ENCODE measurements around the gene GUCD1. TPM values are rescaled to one million over a fixed set of nuclear protein-coding genes. Genes with fewer than 3 reads are reported as not detected.
A peak's percentile ranks its signal among the peaks of the same experiment; 100 is the strongest.

Gene GUCD1
- total RNA-seq, 1 donor = 146 TPM

DNA sequence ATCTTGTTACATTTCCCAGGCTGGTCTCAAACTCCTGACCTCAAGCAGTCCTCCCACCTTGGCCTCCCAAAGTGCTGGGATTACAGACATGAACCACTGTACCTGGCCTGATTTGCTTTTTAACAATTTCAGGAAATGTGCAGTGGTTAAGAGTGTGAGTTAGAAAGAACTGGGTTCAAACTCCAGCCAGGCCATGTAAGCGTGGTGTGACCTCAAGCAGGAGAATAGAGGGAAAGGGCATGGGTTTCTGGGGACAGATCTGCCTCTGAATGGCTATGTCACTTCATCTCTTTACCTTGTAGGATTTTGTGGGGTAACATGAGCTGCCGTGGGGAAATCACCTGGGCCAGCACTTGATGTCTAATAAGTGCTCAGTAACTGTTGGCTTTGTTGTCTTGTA lies 10.1 kb upstream of the GUCD1 start:
- no peaks in the 10 kb centered on the region for H3K9me3 ChIP-seq (ENCODE audit: low read depth, low read length)
- H3K4me3 ChIP-seq (ENCODE audit: insufficient read depth, low read length) = no peak overlapping the region
- H4K20me1 ChIP-seq (ENCODE audit: insufficient read depth, low read length) = peaks cover 44% of the 10 kb centered on the region
- H2AFZ ChIP-seq (ENCODE audit: low read length) = no peak overlapping the region
- H3K27ac ChIP-seq (ENCODE audit: low read depth, low read length) = no peak overlapping the region
- TF ChIP-seq, protein P1, sequence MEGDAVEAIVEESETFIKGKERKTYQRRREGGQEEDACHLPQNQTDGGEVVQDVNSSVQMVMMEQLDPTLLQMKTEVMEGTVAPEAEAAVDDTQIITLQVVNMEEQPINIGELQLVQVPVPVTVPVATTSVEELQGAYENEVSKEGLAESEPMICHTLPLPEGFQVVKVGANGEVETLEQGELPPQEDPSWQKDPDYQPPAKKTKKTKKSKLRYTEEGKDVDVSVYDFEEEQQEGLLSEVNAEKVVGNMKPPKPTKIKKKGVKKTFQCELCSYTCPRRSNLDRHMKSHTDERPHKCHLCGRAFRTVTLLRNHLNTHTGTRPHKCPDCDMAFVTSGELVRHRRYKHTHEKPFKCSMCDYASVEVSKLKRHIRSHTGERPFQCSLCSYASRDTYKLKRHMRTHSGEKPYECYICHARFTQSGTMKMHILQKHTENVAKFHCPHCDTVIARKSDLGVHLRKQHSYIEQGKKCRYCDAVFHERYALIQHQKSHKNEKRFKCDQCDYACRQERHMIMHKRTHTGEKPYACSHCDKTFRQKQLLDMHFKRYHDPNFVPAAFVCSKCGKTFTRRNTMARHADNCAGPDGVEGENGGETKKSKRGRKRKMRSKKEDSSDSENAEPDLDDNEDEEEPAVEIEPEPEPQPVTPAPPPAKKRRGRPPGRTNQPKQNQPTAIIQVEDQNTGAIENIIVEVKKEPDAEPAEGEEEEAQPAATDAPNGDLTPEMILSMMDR (IDR thresholded peaks at IDR 0.05; ENCODE audit: extremely low read depth, low read depth, low read length) = no peak
- H3K4me1 ChIP-seq (ENCODE audit: insufficient read depth, low read length) = no peaks in the 10 kb centered on the region
- H3K27me3 ChIP-seq (ENCODE audit: insufficient read depth, low read length) = no peaks in the 10 kb centered on the region
- H3K36me3 ChIP-seq (ENCODE audit: insufficient read depth, low read length) = peaks cover 31% of the 10 kb centered on the region
- no peak for DNase-seq (ENCODE audit: insufficient read length, low spot score, missing footprints)
- no peak overlapping the region for H3K4me2 ChIP-seq (ENCODE audit: insufficient read depth, low read length)
- H3K79me2 ChIP-seq (ENCODE audit: insufficient read depth, low read length) = peaks cover 87% of the 10 kb centered on the region

DNA sequence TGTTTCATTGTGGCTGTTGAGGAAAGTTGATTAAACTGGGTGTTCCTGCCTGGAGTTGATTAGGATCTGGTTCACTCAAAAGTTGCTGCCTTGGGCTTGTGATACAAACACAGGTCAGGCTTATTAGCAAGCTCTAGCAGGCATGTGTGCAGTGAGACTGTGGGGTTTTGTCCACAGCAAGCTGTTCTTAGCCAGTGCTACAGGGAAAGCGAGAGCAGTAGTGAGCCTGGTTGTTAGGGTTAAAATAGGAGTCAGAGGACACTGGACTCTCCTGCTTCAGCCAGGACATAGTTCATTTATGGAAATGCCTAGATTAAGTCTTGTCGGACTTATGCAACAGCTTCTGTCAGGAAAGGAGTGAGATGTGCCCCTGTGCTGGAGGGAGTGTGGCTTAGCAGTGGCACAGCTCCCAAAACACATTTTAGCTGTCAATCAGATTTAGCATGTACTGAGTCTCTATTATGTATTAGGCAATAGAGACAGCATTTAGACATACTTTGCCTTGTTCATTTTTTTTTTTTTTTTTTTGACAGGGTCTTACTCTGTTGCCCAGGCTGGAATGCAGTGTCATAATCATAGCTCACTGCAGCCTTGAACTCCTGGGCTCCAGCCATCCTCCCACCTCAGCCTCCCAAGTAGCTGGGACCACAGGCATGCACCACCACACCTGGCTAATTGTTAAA lies 9.6 kb upstream of the GUCD1 start:
- H3K36me3 ChIP-seq (ENCODE audit: insufficient read depth, low read length) = peaks cover 29% of the 10 kb centered on the region
- no peaks in the 10 kb centered on the region for H3K27me3 ChIP-seq (ENCODE audit: insufficient read depth, low read length)
- H3K4me1 ChIP-seq (ENCODE audit: insufficient read depth, low read length) = no peaks in the 10 kb centered on the region
- DNase-seq (ENCODE audit: insufficient read length, low spot score, missing footprints) = peak; percentile 31
- H3K4me2 ChIP-seq (ENCODE audit: insufficient read depth, low read length) = no peak overlapping the region
- H3K27ac ChIP-seq (ENCODE audit: low read depth, low read length) = no peak overlapping the region
- TF ChIP-seq, protein P1 (IDR thresholded peaks at IDR 0.05; ENCODE audit: extremely low read depth, low read depth, low read length) = no peak
- H4K20me1 ChIP-seq (ENCODE audit: insufficient read depth, low read length) = peaks cover 46% of the 10 kb centered on the region
- no peaks in the 10 kb centered on the region for H3K9me3 ChIP-seq (ENCODE audit: low read depth, low read length)
- no peak overlapping the region for H2AFZ ChIP-seq (ENCODE audit: low read length)
- H3K4me3 ChIP-seq (ENCODE audit: insufficient read depth, low read length) = no peak overlapping the region
- H3K79me2 ChIP-seq (ENCODE audit: insufficient read depth, low read length) = peaks cover 85% of the 10 kb centered on the region

DNA sequence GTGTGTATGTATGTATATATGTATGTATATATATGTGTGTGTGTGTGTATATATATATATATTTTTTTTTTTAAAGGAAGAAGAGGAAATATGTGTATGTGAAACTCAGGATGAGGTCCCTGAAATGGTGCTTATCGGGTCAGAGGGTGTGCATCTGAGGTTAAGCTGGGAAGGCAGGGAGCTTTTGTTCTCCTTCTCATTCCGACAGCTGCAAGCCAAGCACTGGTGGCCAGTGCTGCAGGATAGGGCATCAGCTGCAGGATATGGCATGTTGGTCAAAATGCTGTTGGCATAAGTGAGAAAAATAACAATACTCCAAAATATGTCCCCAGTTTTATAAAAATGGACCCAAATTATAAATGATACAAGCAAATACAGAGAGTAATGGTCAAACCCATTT lies 8.3 kb upstream of the GUCD1 start:
- TF ChIP-seq, protein P1 (IDR thresholded peaks at IDR 0.05; ENCODE audit: extremely low read depth, low read depth, low read length) = no peak
- no peak for DNase-seq (ENCODE audit: insufficient read length, low spot score, missing footprints)

DNA sequence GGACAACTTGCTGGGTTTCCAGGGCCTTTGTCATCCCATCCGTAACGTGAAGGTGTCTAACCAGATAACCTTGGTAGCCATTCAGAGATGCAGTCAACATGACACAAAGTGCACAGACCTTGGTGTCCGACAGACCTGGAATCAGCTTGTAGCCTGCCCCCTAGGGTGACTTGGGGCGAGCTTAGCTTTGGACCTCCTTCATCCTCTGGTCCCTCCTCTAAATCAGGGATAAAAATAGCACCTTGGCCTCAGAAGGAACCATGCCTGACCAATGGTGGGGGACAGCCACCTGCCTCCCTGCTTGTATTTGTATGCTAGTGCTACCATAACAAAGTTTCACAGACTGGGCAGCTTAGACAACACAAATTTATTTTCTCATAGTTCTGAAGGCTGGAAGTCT lies 4.5 kb upstream of the GUCD1 start:
- Histone ChIP-seq H3K9me3 (ENCODE audit: low read depth, low read length) (no peaks in the 10 kb centered on the region), H3K4me1 (ENCODE audit: insufficient read depth, low read length) (peaks cover 11% of the 10 kb centered on the region), H3K27me3 (ENCODE audit: insufficient read depth, low read length) (no peaks in the 10 kb centered on the region), H3K79me2 (ENCODE audit: insufficient read depth, low read length) (peaks cover 84% of the 10 kb centered on the region), H3K4me3 (ENCODE audit: insufficient read depth, low read length) (no peak overlapping the region), H4K20me1 (ENCODE audit: insufficient read depth, low read length) (peaks cover 33% of the 10 kb centered on the region), H3K27ac (ENCODE audit: low read depth, low read length) (no peak overlapping the region), H2AFZ (ENCODE audit: low read length) (no peak overlapping the region), H3K4me2 (ENCODE audit: insufficient read depth, low read length) (no peak overlapping the region), H3K36me3 (ENCODE audit: insufficient read depth, low read length) (peaks cover 41% of the 10 kb centered on the region)
- no peak for DNase-seq (ENCODE audit: insufficient read length, low spot score, missing footprints)
- TF ChIP-seq, protein P1 (IDR thresholded peaks at IDR 0.05; ENCODE audit: extremely low read depth, low read depth, low read length) = no peak

More for the DNA sequence above, 8.3 kb upstream of the GUCD1 start:
- Histone ChIP-seq H4K20me1 (ENCODE audit: insufficient read depth, low read length) (peaks cover 50% of the 10 kb centered on the region), H3K4me1 (ENCODE audit: insufficient read depth, low read length) (no peaks in the 10 kb centered on the region), H3K9me3 (ENCODE audit: low read depth, low read length) (no peaks in the 10 kb centered on the region), H3K27me3 (ENCODE audit: insufficient read depth, low read length) (no peaks in the 10 kb centered on the region), H3K4me3 (ENCODE audit: insufficient read depth, low read length) (no peak overlapping the region), H3K27ac (ENCODE audit: low read depth, low read length) (no peak overlapping the region), H3K79me2 (ENCODE audit: insufficient read depth, low read length) (peaks cover 90% of the 10 kb centered on the region), H3K4me2 (ENCODE audit: insufficient read depth, low read length) (no peak overlapping the region), H2AFZ (ENCODE audit: low read length) (no peak overlapping the region), H3K36me3 (ENCODE audit: insufficient read depth, low read length) (peaks cover 33% of the 10 kb centered on the region)

All from osteoblast (primary cell).